A673 (cell line): ENCODE data around the gene BRAT1. TPM values are rescaled to one million over a fixed set of nuclear protein-coding genes. Genes with fewer than 3 reads are reported as not detected.

ENCODE experiments used
- BruUV-seq: library from RNA; stranded (reverse); fragments of 400-500 nt; replicated peaks from 2 replicates; lab custom pipeline; 2021; lab: Mats Ljungman, UMichigan
- CTCF ChIA-PET: fragments of 300-600 bp; sonication (Branson Sonifier 250); formaldehyde crosslinking; loops from one replicate; lab custom pipeline; 2022; ENCODE audit warnings: antibody characterized with exemption; lab: Charles Lee
- POLR2A ChIA-PET: fragments of 300-600 bp; sonication (Branson Sonifier 250); formaldehyde crosslinking; loops from one replicate; lab custom pipeline; 2022; ENCODE audit warnings: antibody characterized with exemption; ENCODE audit not compliant: low non-redundant PET; lab: Charles Lee
- DNase-seq: peaks from one replicate; pipeline ENCODE4 v3.0.0-alpha.2; 2015; ENCODE audit warnings: low spot score
- H3K27ac ChIP-seq: fragments of 200-600 bp; sonication (generic); 2 replicates; pipeline ENCODE4 v1.5.1; 2016; ENCODE audit warnings: mixed run types, low read depth, mild to moderate bottlenecking, mixed read lengths, antibody characterized with exemption, low read length; ENCODE audit not compliant: poor library complexity, severe bottlenecking
- H3K27me3 ChIP-seq: fragments of 200-600 bp; sonication (generic); replicated peaks from 2 replicates; pipeline ENCODE4 v1.6.1; 2017; ENCODE audit warnings: mixed run types, low read depth, mild to moderate bottlenecking, mixed read lengths, antibody characterized with exemption, low read length; ENCODE audit not compliant: insufficient read depth, poor library complexity
- H3K36me3 ChIP-seq: fragments of 200-600 bp; sonication (generic); 2 replicates; pipeline ENCODE4 v1.6.1; 2016; ENCODE audit warnings: mixed run types, mild to moderate bottlenecking, mixed read lengths, antibody characterized with exemption, low read length; ENCODE audit not compliant: insufficient read depth, poor library complexity, severe bottlenecking
- H3K4me1 ChIP-seq: fragments of 200-600 bp; sonication (generic); 2 replicates; pipeline ENCODE4 v1.6.1; 2017; ENCODE audit warnings: mixed run types, mild to moderate bottlenecking, mixed read lengths, antibody characterized with exemption, low read length; ENCODE audit not compliant: insufficient read depth, poor library complexity, severe bottlenecking
- H3K4me3 ChIP-seq: fragments of 200-600 bp; sonication (generic); 2 replicates; pipeline ENCODE4 v1.5.1; 2016; ENCODE audit warnings: low read depth, mixed run types, mild to moderate bottlenecking, mixed read lengths, low read length; ENCODE audit not compliant: poor library complexity, severe bottlenecking
- H3K9me3 ChIP-seq: fragments of 200-600 bp; sonication (generic); 2 replicates; pipeline ENCODE4 v1.6.1; 2016; ENCODE audit warnings: mixed run types, low read depth, mild to moderate bottlenecking, mixed read lengths, antibody characterized with exemption, low read length; ENCODE audit not compliant: poor library complexity, severe bottlenecking
- CTCF ChIP-seq: fragments of 300-800, 200-600 bp; sonication (generic); conservative IDR thresholded peaks from 2 replicates; pipeline ENCODE4 v1.5.1; 2017; ENCODE audit warnings: low read depth, mild to moderate bottlenecking, antibody characterized with exemption, low read length, moderate library complexity, mixed read lengths
- EZH2 ChIP-seq: fragments of 200-600 bp; sonication (generic); IDR thresholded peaks from 2 replicates; pipeline ENCODE4 v1.6.1; 2017; ENCODE audit warnings: borderline replicate concordance, low read depth, mild to moderate bottlenecking, mixed read lengths, antibody characterized with exemption, low read length; ENCODE audit not compliant: poor library complexity, severe bottlenecking
- intact Hi-C: fragments of 100-400 bp; cut with micrococcal nuclease; formaldehyde crosslinking; loops from one replicate; pipeline ENCODE4 v1.10.0; 2022; ENCODE audit not compliant: unreplicated experiment
- total RNA-seq: library from RNA; stranded (reverse); gene quantifications from 2 replicates; pipeline ENCODE4 v1.2.3, GENCODE V29; 2021

Gene BRAT1
- total RNA-seq, 1 experiment from 2014 or later = 47.9 TPM

- no TSS peak for BruUV-seq
- no peak for DNase-seq
- Histone ChIP-seq H3K27ac (no peak overlapping the region), H3K9me3 (no peaks in the 10 kb centered on the region), H3K4me1 (no peaks in the 10 kb centered on the region), H3K27me3 (no peaks in the 10 kb centered on the region), H3K36me3 (peaks cover 10% of the 10 kb centered on the region), H3K4me3 (no peak overlapping the region)
- POLR2A ChIA-PET = no interaction called here
- TF ChIP-seq CTCF (no peak), EZH2 (no peak)
- intact Hi-C loops = no loop called here
- CTCF ChIA-PET = no interaction called here
These were observed 14.1 kb upstream of the BRAT1 start for GRCh38 chr7:2569421-2569820.

- Histone ChIP-seq H3K4me3 (no peak overlapping the region), H3K9me3 (no peaks in the 10 kb centered on the region), H3K4me1 (no peaks in the 10 kb centered on the region), H3K27ac (no peak overlapping the region), H3K27me3 (no peaks in the 10 kb centered on the region), H3K36me3 (peaks cover 6% of the 10 kb centered on the region)
- no TSS peak for BruUV-seq
- DNase-seq = no peak
- CTCF ChIA-PET = no interaction called here
- intact Hi-C loops = no loop called here
- TF ChIP-seq EZH2 (no peak), CTCF (no peak)
- POLR2A ChIA-PET = no interaction called here
These were observed 13.3 kb upstream of the BRAT1 start for GRCh38 chr7:2568521-2569223.

- ChIA-PET POLR2A (no interaction called here), CTCF (no interaction called here)
- intact Hi-C loops = no loop called here
- DNase-seq = no peak
- Histone ChIP-seq H3K4me3 (no peak overlapping the region), H3K27ac (no peak overlapping the region), H3K4me1 (no peaks in the 10 kb centered on the region), H3K36me3 (peaks cover 6% of the 10 kb centered on the region), H3K27me3 (no peaks in the 10 kb centered on the region), H3K9me3 (no peaks in the 10 kb centered on the region)
- no peak for TF ChIP-seq EZH2
- 0 out of 2 replicates have a peak, but pooled peaks have one; percentile 31 for TF ChIP-seq CTCF
- no TSS peak for BruUV-seq
These were observed 12.5 kb upstream of the BRAT1 start for GRCh38 chr7:2567679-2568278.
